ENCODE data around the gene AMN1.

AMN1 gene

GRCh38 chr12:31655208-31655607, 73.6 kb downstream of the AMN1 start:
- H3K4me2 ChIP-seq (ENCODE audit: insufficient read depth, low read length, poor library complexity, severe bottlenecking): no peak overlapping the region
- H3K23ac ChIP-seq (ENCODE audit: low read depth, low read length, poor library complexity): no peak overlapping the region
- H2BK5ac ChIP-seq (ENCODE audit: low read length): no peak overlapping the region
- no peaks in the 10 kb centered on the region for H3K36me3 ChIP-seq (replicated peaks in 1 of 2; ENCODE audit: control insufficient read depth in 2 of 2, insufficient read depth in 2 of 2, low read length in 2 of 2)
- H2BK12ac ChIP-seq (ENCODE audit: low read length): no peak overlapping the region
- H3K9ac ChIP-seq (ENCODE audit: low read depth, low read length, poor library complexity): no peak overlapping the region
- no peaks in the 10 kb centered on the region for H3K79me1 ChIP-seq (ENCODE audit: low read depth, low read length)
- H3K27ac ChIP-seq (replicated peaks; ENCODE audit: low read length): no peak overlapping the region
- H3K27me3 ChIP-seq (ENCODE audit: control insufficient read depth in 3 of 3, insufficient read depth in 3 of 3, low read depth in 1 of 3, low read length in 3 of 3): no peaks in the 10 kb centered on the region
- H3K4me1 ChIP-seq (ENCODE audit: control insufficient read depth in 2 of 2, insufficient read depth in 1 of 2, low read depth in 1 of 2, low read length in 2 of 2): peaks cover 0 to 5% of the 10 kb centered on the region in 2 donors
- no peak overlapping the region for H4K91ac ChIP-seq (ENCODE audit: low read depth, low read length, poor library complexity)
- no peak overlapping the region for H3K4me3 ChIP-seq (ENCODE audit: low read length in 2 of 2)
- no peak overlapping the region for H3K4ac ChIP-seq (ENCODE audit: low read length)
- H2AFZ ChIP-seq (ENCODE audit: low read length): no peak overlapping the region
- WGBS, 2 donors (ENCODE audit: extremely low coverage in 2 of 2, insufficient read length in 2 of 2, insufficient replicate concordance in 1 of 2): no CpG with 5 or more reads among the region's 4 CpGs
- no peak overlapping the region for H2BK15ac ChIP-seq (ENCODE audit: low read length)
- H4K8ac ChIP-seq (ENCODE audit: low read depth, low read length): no peak overlapping the region
- no peak overlapping the region for H2AK5ac ChIP-seq (ENCODE audit: low read depth, low read length)
- no peak for DNase-seq (ENCODE audit: low spot score)
- no peak overlapping the region for H3K14ac ChIP-seq (ENCODE audit: low read length)
- H3K9me3 ChIP-seq (replicated peaks in 1 of 2; ENCODE audit: control insufficient read depth in 2 of 2, insufficient read depth in 1 of 2, low read depth in 1 of 2, low read length in 2 of 2): no peaks in the 10 kb centered on the region
- no peak overlapping the region for H3K18ac ChIP-seq (ENCODE audit: low read length)
- no peak overlapping the region for H2BK120ac ChIP-seq (ENCODE audit: low read depth, low read length)

DNA sequence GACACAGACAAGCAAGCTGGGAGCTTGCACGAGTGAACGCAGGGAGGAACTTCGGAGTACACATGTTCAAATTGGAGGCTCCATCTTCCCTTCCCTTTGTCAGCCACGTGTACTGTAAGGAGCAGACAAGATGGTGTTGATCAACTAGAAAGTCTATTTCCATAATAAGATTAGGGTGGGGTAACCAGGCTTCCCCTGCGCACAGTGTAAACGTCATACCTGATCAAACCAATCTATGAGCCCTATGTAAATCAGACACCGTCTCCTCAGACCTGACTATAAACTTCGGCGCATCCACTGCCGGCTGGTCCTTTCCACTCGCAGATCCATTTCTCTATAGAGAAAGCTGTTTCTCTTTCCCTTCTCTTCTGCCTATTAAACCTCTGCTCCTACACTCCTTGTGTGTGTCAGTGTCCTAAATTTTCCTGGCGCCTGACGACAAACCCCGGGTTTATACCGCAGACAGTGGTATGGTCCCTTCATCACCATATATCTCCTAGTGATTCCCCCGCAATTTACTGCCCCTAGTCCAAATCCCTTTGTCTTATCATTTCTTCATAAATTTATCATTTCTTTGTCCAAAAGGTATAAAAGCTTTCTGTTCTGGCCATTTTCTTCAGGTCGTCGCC, 76.8 kb downstream of the AMN1 start:
- Histone ChIP-seq H2AK5ac (ENCODE audit: low read depth, low read length) (no peak overlapping the region), H3K79me1 (ENCODE audit: low read depth, low read length) (no peaks in the 10 kb centered on the region)
- no peak for DNase-seq (ENCODE audit: low spot score)

DNA sequence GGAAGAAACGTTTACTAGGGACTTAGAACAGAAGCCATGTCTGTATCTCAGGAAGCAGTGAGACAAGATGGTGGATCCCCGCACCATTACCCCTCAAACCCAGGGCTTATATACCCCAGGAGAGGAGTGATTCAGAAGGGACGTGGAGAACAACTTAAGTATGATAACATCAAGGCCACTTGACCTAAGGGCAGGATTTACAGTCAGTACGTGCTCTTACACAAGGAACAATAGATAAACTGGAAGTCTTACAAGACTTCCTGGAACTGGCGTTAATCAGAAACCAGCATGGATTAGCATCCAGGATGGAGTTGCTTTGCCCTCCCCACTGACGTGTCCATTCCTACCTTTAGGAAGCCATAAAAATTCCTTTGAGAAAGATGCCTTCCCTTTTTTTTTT, 77.9 kb downstream of the AMN1 start:
- Histone ChIP-seq H3K9me3 (replicated peaks in 1 of 2; ENCODE audit: control insufficient read depth in 2 of 2, insufficient read depth in 1 of 2, low read depth in 1 of 2, low read length in 2 of 2) (no peaks in the 10 kb centered on the region), H3K23ac (ENCODE audit: low read depth, low read length, poor library complexity) (no peak overlapping the region), H3K79me1 (ENCODE audit: low read depth, low read length) (no peaks in the 10 kb centered on the region), H2AFZ (ENCODE audit: low read length) (peak overlapping the region; percentile 41), H3K4me3 (ENCODE audit: low read length in 2 of 2) (no peak overlapping the region), H3K4me1 (ENCODE audit: control insufficient read depth in 2 of 2, insufficient read depth in 1 of 2, low read depth in 1 of 2, low read length in 2 of 2) (peaks cover 0 to 5% of the 10 kb centered on the region in 2 donors), H2BK15ac (ENCODE audit: low read length) (no peak overlapping the region), H4K8ac (ENCODE audit: low read depth, low read length) (no peak overlapping the region), H2AK5ac (ENCODE audit: low read depth, low read length) (no peak overlapping the region), H3K18ac (ENCODE audit: low read length) (no peak overlapping the region), H4K91ac (ENCODE audit: low read depth, low read length, poor library complexity) (no peak overlapping the region), H3K27me3 (ENCODE audit: control insufficient read depth in 3 of 3, insufficient read depth in 3 of 3, low read depth in 1 of 3, low read length in 3 of 3) (no peaks in the 10 kb centered on the region), H3K4me2 (ENCODE audit: insufficient read depth, low read length, poor library complexity, severe bottlenecking) (no peak overlapping the region), H3K4ac (ENCODE audit: low read length) (no peak overlapping the region), H3K9ac (ENCODE audit: low read depth, low read length, poor library complexity) (no peak overlapping the region), H3K36me3 (replicated peaks in 1 of 2; ENCODE audit: control insufficient read depth in 2 of 2, insufficient read depth in 2 of 2, low read length in 2 of 2) (no peaks in the 10 kb centered on the region), H3K27ac (replicated peaks; ENCODE audit: low read length) (no peak overlapping the region), H2BK120ac (ENCODE audit: low read depth, low read length) (no peak overlapping the region), H2BK12ac (ENCODE audit: low read length) (no peak overlapping the region), H2BK5ac (ENCODE audit: low read length) (no peak overlapping the region), H3K14ac (ENCODE audit: low read length) (no peak overlapping the region)
- no peak for DNase-seq (ENCODE audit: low spot score)
- whole genome bisulfite sequencing, 2 donors (ENCODE audit: extremely low coverage in 2 of 2, insufficient read length in 2 of 2, insufficient replicate concordance in 1 of 2): no CpG with 5 or more reads among the region's 6 CpGs

More for the DNA sequence above, 76.8 kb downstream of the AMN1 start:
- peak overlapping the region; percentile 72 for H2AFZ ChIP-seq (ENCODE audit: low read length)
- H3K18ac ChIP-seq (ENCODE audit: low read length): no peak overlapping the region
- H2BK15ac ChIP-seq (ENCODE audit: low read length): no peak overlapping the region
- no peak overlapping the region for H4K8ac ChIP-seq (ENCODE audit: low read depth, low read length)
- no peaks in the 10 kb centered on the region for H3K27me3 ChIP-seq (ENCODE audit: control insufficient read depth in 3 of 3, insufficient read depth in 3 of 3, low read depth in 1 of 3, low read length in 3 of 3)
- no peaks in the 10 kb centered on the region for H3K36me3 ChIP-seq (replicated peaks in 1 of 2; ENCODE audit: control insufficient read depth in 2 of 2, insufficient read depth in 2 of 2, low read length in 2 of 2)
- H3K4me2 ChIP-seq (ENCODE audit: insufficient read depth, low read length, poor library complexity, severe bottlenecking): no peak overlapping the region
- H3K9me3 ChIP-seq (replicated peaks in 1 of 2; ENCODE audit: control insufficient read depth in 2 of 2, insufficient read depth in 1 of 2, low read depth in 1 of 2, low read length in 2 of 2): no peaks in the 10 kb centered on the region
- no peak overlapping the region for H3K4ac ChIP-seq (ENCODE audit: low read length)
- H3K23ac ChIP-seq (ENCODE audit: low read depth, low read length, poor library complexity): no peak overlapping the region
- H3K9ac ChIP-seq (ENCODE audit: low read depth, low read length, poor library complexity): no peak overlapping the region
- no peak overlapping the region for H2BK120ac ChIP-seq (ENCODE audit: low read depth, low read length)
- no CpG with 5 or more reads among the region's 18 CpGs for WGBS, 2 donors (ENCODE audit: extremely low coverage in 2 of 2, insufficient read length in 2 of 2, insufficient replicate concordance in 1 of 2)
- no peak overlapping the region for H4K91ac ChIP-seq (ENCODE audit: low read depth, low read length, poor library complexity)
- no peak overlapping the region for H3K4me3 ChIP-seq (ENCODE audit: low read length in 2 of 2)
- H2BK5ac ChIP-seq (ENCODE audit: low read length): no peak overlapping the region
- peaks cover 0 to 2% of the 10 kb centered on the region in 2 donors for H3K4me1 ChIP-seq (ENCODE audit: control insufficient read depth in 2 of 2, insufficient read depth in 1 of 2, low read depth in 1 of 2, low read length in 2 of 2)
- H3K27ac ChIP-seq (replicated peaks; ENCODE audit: low read length): no peak overlapping the region
- no peak overlapping the region for H2BK12ac ChIP-seq (ENCODE audit: low read length)
- H3K14ac ChIP-seq (ENCODE audit: low read length): no peak overlapping the region

- no peaks in the 10 kb centered on the region for H3K36me3 ChIP-seq (replicated peaks in 1 of 2; ENCODE audit: control insufficient read depth in 2 of 2, insufficient read depth in 2 of 2, low read length in 2 of 2)
- no peak for DNase-seq (ENCODE audit: low spot score)
- H3K4me2 ChIP-seq (ENCODE audit: insufficient read depth, low read length, poor library complexity, severe bottlenecking): no peak overlapping the region
- H3K9ac ChIP-seq (ENCODE audit: low read depth, low read length, poor library complexity): no peak overlapping the region
- no peak overlapping the region for H2BK120ac ChIP-seq (ENCODE audit: low read depth, low read length)
- no peaks in the 10 kb centered on the region for H3K27me3 ChIP-seq (ENCODE audit: control insufficient read depth in 3 of 3, insufficient read depth in 3 of 3, low read depth in 1 of 3, low read length in 3 of 3)
- H2BK12ac ChIP-seq (ENCODE audit: low read length): no peak overlapping the region
- no CpG with 5 or more reads among the region's 7 CpGs for whole genome bisulfite sequencing, 2 donors (ENCODE audit: extremely low coverage in 2 of 2, insufficient read length in 2 of 2, insufficient replicate concordance in 1 of 2)
- no peak overlapping the region for H3K18ac ChIP-seq (ENCODE audit: low read length)
- no peaks in the 10 kb centered on the region for H3K9me3 ChIP-seq (replicated peaks in 1 of 2; ENCODE audit: control insufficient read depth in 2 of 2, insufficient read depth in 1 of 2, low read depth in 1 of 2, low read length in 2 of 2)
- H2AK5ac ChIP-seq (ENCODE audit: low read depth, low read length): no peak overlapping the region
- H3K4me3 ChIP-seq (ENCODE audit: low read length in 2 of 2): no peak overlapping the region
- no peak overlapping the region for H2BK5ac ChIP-seq (ENCODE audit: low read length)
- H2AFZ ChIP-seq (ENCODE audit: low read length): peak overlapping the region; percentile 10
- no peak overlapping the region for H4K8ac ChIP-seq (ENCODE audit: low read depth, low read length)
- H3K4me1 ChIP-seq (ENCODE audit: control insufficient read depth in 2 of 2, insufficient read depth in 1 of 2, low read depth in 1 of 2, low read length in 2 of 2): peaks cover 0 to 12% of the 10 kb centered on the region in 2 donors
- peak overlapping the region; percentile 43 for H3K23ac ChIP-seq (ENCODE audit: low read depth, low read length, poor library complexity)
- no peaks in the 10 kb centered on the region for H3K79me1 ChIP-seq (ENCODE audit: low read depth, low read length)
- no peak overlapping the region for H4K91ac ChIP-seq (ENCODE audit: low read depth, low read length, poor library complexity)
- no peak overlapping the region for H3K4ac ChIP-seq (ENCODE audit: low read length)
- H3K14ac ChIP-seq (ENCODE audit: low read length): no peak overlapping the region
- H3K27ac ChIP-seq (replicated peaks; ENCODE audit: low read length): no peak overlapping the region
- H2BK15ac ChIP-seq (ENCODE audit: low read length): no peak overlapping the region
Measured at GRCh38 chr12:31647086-31647491, 81.7 kb downstream of the AMN1 start.

Measured in neuronal stem cell (in vitro differentiated cells).